Measurements from ENCODE around the gene CALB2.

CALB2 gene

GRCh38 chr16:71410146-71410545 lies 51.6 kb downstream of the CALB2 start:
- no peak overlapping the region for H3K4me3 ChIP-seq (ENCODE audit: low read length)
- no peak for TF ChIP-seq CTCF (IDR thresholded peaks at IDR 0.05; ENCODE audit: insufficient read depth, low read depth, low read length, missing control alignments)
- DNase-seq (ENCODE audit: low read depth): no peak

GRCh38 chr16:71412270-71413160 lies 54.0 kb downstream of the CALB2 start:
- DNase-seq (ENCODE audit: low read depth): peak; percentile 70
- peak; percentile 85 for TF ChIP-seq CTCF (IDR thresholded peaks at IDR 0.05; ENCODE audit: insufficient read depth, low read depth, low read length, missing control alignments)
- H3K4me3 ChIP-seq (ENCODE audit: low read length): no peak overlapping the region

GRCh38 chr16:71413341-71413740 lies 54.8 kb downstream of the CALB2 start:
- H3K4me3 ChIP-seq (ENCODE audit: low read length): no peak overlapping the region
- no peak for DNase-seq (ENCODE audit: low read depth)
- no peak for TF ChIP-seq CTCF (IDR thresholded peaks at IDR 0.05; ENCODE audit: insufficient read depth, low read depth, low read length, missing control alignments)

GRCh38 chr16:71414038-71414437 lies 55.5 kb downstream of the CALB2 start:
- no peak for DNase-seq (ENCODE audit: low read depth)
- no peak overlapping the region for H3K4me3 ChIP-seq (ENCODE audit: low read length)
- no peak for TF ChIP-seq CTCF (IDR thresholded peaks at IDR 0.05; ENCODE audit: insufficient read depth, low read depth, low read length, missing control alignments)

- H3K4me3 ChIP-seq (ENCODE audit: low read length): no peak overlapping the region
- peak; percentile 54 for TF ChIP-seq CTCF (IDR thresholded peaks at IDR 0.05; ENCODE audit: insufficient read depth, low read depth, low read length, missing control alignments)
- peak; percentile 50 for DNase-seq (ENCODE audit: low read depth)
These were observed 63.4 kb downstream of the CALB2 start for GRCh38 chr16:71421911-71422310.

- TF ChIP-seq CTCF (IDR thresholded peaks at IDR 0.05; ENCODE audit: insufficient read depth, low read depth, low read length, missing control alignments): no peak
- H3K4me3 ChIP-seq (ENCODE audit: low read length): no peak overlapping the region
- no peak for DNase-seq (ENCODE audit: low read depth)
These were observed 64.5 kb downstream of the CALB2 start for GRCh38 chr16:71423016-71423415.

- no peak for TF ChIP-seq CTCF (IDR thresholded peaks at IDR 0.05; ENCODE audit: insufficient read depth, low read depth, low read length, missing control alignments)
These were observed 65.3 kb downstream of the CALB2 start for GRCh38 chr16:71423865-71424264.

More at GRCh38 chr16:71423865-71424264, 65.3 kb downstream of the CALB2 start:
- no peak for DNase-seq (ENCODE audit: low read depth)
- H3K4me3 ChIP-seq (ENCODE audit: low read length): no peak overlapping the region

All from epithelial cell of esophagus (primary cell).